22Rv1 (cell line): ENCODE results near the gene ATP10B.

Experiments
- H3K27ac ChIP-seq: fragments of 450-650 bp; 2 replicates; pipeline ENCODE4 v1.5.1; 2017
- CTCF ChIP-seq: fragments of 450-650 bp; IDR thresholded peaks from 2 replicates; pipeline ENCODE4 v1.5.1; 2017; ENCODE audit warnings: mild to moderate bottlenecking
- ZFX ChIP-seq: fragments of 450-650 bp; IDR thresholded peaks from 2 replicates; pipeline ENCODE4 v1.6.1; 2017; ENCODE audit warnings: antibody characterized with exemption, borderline replicate concordance

Gene ATP10B

GRCh38 chr5:160626322-160626721 is 225.7 kb downstream of the ATP10B start:
- TF ChIP-seq CTCF (no peak), ZFX (no peak)
- H3K27ac ChIP-seq, result no peak overlapping the region

- no peak for TF ChIP-seq ZFX
- no peak for TF ChIP-seq CTCF
- H3K27ac ChIP-seq, result no peak overlapping the region
Measured at GRCh38 chr5:160621526-160621925, 230.5 kb downstream of the ATP10B start.

GRCh38 chr5:160620401-160620800 is 231.6 kb downstream of the ATP10B start:
- no peak overlapping the region for H3K27ac ChIP-seq
- TF ChIP-seq CTCF, result no peak
- no peak for TF ChIP-seq ZFX

GRCh38 chr5:160619381-160619780 is 232.6 kb downstream of the ATP10B start:
- TF ChIP-seq CTCF, result no peak
- no peak for TF ChIP-seq ZFX

GRCh38 chr5:160618286-160618685 is 233.7 kb downstream of the ATP10B start:
- no peak overlapping the region for H3K27ac ChIP-seq
- TF ChIP-seq ZFX, result no peak
- no peak for TF ChIP-seq CTCF

More at GRCh38 chr5:160619381-160619780, 232.6 kb downstream of the ATP10B start:
- no peak overlapping the region for H3K27ac ChIP-seq

DNA sequence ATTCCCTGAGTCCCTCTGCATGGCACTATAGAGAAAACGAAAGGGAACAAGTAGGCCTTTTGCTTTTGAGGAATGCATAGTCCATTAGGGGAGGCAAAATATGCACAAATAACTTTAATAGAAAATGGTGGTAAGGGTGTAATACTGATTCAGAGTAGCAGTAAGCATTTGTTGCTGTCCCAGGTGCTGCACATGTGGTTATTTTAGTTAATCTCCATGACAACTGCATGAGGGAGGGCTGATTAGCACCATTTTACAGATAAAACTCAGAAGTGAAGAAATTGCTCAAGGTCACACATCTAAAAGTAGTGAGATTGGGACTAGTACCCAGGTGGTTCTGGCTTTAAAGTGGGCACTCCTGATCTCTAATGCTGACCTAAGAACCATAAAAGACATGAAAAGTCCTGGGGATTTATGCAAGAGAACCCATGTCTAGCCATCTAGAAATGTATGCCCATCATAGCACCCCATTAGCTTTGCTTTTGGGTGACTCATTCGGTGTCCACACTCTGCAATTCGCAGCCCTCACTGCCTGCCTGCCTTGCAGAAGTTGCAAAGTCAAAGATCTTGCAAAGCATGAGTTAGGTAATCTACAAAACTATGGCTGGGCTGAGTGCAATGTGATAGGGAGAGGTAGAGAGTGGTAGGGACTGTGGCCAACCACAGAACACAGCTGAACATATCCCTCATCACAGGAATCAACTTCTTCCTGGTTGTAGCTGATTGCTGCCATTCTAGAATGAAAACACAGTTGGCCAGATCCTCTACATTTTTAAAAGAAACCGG is 235.1 kb downstream of the ATP10B start:
- no peak overlapping the region for H3K27ac ChIP-seq
- TF ChIP-seq ZFX (no peak), CTCF (no peak)

- no peak overlapping the region for H3K27ac ChIP-seq
- TF ChIP-seq ZFX (no peak), CTCF (no peak)
Measured at GRCh38 chr5:160614136-160614535, 237.9 kb downstream of the ATP10B start.
